Progenitor cell of endocrine pancreas (in vitro differentiated cells): ENCODE results near the gene KLK5. TPM values are rescaled to one million over a fixed set of nuclear protein-coding genes. Genes with fewer than 3 reads are reported as not detected.

Experiments used
- DNase-seq: peaks from one replicate; pipeline ENCODE4 v3.0.0; 2021; ENCODE audit warnings: low spot score; ENCODE audit not compliant: unreplicated experiment
- H3K27ac Mint-ChIP-seq: 2 replicates; pipeline ENCODE4 v1.8.0; 2021; ENCODE audit warnings: mild to moderate bottlenecking, moderate library complexity, mixed read lengths
- H3K27me3 Mint-ChIP-seq: 2 replicates; pipeline ENCODE4 v1.8.0; 2021; ENCODE audit warnings: mixed read lengths
- H3K36me3 Mint-ChIP-seq: 2 replicates; pipeline ENCODE4 v1.8.0; 2022; ENCODE audit warnings: mixed read lengths; ENCODE audit not compliant: insufficient read depth
- H3K4me1 Mint-ChIP-seq: 2 replicates; pipeline ENCODE4 v1.8.0; 2021; ENCODE audit warnings: low read depth, mixed read lengths
- H3K4me3 Mint-ChIP-seq: 2 replicates; pipeline ENCODE4 v1.8.0; 2021; ENCODE audit warnings: low read depth, mild to moderate bottlenecking, moderate library complexity, mixed read lengths
- H3K9me3 Mint-ChIP-seq: 2 replicates; pipeline ENCODE4 v1.8.0; 2021; ENCODE audit warnings: low read depth, mixed read lengths
- total RNA-seq: library from RNA; stranded (reverse); gene quantifications from 2 replicates; pipeline ENCODE4 v1.2.1, GENCODE V29; 2021
- TF ChIP-seq, protein P1 (sequence below): fragments of 200-600 bp; sonication (generic); IDR thresholded peaks from one replicate; pipeline ENCODE4 v1.5.0; 2021; ENCODE audit warnings: antibody characterized with exemption, mild to moderate bottlenecking; ENCODE audit not compliant: unreplicated experiment

Gene KLK5
- total RNA-seq, 1 donor from 2014 or later: not detected

DNA sequence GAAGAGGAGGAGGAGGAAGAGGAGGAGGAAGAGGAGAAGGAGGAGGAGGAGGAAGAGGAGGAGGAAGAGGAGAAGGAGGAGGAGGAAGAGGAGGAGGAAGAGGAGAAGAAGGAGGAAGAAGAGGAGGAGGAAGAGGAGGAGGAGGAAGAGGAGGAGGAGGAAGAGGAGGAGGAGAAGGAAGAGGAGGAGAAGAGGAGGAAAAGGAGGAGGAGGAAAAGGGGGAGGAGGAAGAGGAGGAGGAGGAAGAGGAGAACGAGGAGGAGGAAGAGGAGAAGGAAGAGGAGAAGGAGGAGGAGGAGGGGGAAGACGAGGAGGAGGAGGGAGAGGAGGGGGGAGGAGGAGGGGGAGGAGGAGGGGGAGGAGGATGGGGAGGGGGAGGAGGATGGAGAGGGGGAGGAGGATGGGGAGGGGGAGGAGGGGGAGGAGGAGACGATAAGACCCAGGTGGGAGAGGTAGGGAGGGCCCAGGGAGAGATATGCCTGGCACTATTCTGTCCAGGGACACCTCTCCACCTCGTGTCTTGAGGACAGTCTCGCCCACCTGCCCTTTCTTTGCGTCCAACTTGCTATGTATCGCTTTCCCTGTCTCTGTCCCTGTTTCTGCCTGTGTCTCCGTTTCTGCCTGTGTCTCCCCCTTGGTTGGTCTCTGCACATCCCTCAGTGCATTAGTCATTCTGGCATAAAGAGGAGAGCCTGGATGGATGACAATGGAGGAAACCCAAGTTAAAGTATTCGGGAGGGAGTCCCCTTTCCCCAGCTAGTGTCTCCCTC, 7.1 kb upstream of the KLK5 start:
- H3K9me3 Mint-ChIP-seq: no peaks in the 10 kb centered on the region
- H3K27ac Mint-ChIP-seq: no peak overlapping the region
- peaks cover 56% of the 10 kb centered on the region for H3K27me3 Mint-ChIP-seq
- TF ChIP-seq, protein P1, sequence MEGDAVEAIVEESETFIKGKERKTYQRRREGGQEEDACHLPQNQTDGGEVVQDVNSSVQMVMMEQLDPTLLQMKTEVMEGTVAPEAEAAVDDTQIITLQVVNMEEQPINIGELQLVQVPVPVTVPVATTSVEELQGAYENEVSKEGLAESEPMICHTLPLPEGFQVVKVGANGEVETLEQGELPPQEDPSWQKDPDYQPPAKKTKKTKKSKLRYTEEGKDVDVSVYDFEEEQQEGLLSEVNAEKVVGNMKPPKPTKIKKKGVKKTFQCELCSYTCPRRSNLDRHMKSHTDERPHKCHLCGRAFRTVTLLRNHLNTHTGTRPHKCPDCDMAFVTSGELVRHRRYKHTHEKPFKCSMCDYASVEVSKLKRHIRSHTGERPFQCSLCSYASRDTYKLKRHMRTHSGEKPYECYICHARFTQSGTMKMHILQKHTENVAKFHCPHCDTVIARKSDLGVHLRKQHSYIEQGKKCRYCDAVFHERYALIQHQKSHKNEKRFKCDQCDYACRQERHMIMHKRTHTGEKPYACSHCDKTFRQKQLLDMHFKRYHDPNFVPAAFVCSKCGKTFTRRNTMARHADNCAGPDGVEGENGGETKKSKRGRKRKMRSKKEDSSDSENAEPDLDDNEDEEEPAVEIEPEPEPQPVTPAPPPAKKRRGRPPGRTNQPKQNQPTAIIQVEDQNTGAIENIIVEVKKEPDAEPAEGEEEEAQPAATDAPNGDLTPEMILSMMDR: no peak
- H3K4me1 Mint-ChIP-seq: no peaks in the 10 kb centered on the region
- H3K36me3 Mint-ChIP-seq: no peaks in the 10 kb centered on the region
- no peak overlapping the region for H3K4me3 Mint-ChIP-seq
- DNase-seq: no peak

DNA sequence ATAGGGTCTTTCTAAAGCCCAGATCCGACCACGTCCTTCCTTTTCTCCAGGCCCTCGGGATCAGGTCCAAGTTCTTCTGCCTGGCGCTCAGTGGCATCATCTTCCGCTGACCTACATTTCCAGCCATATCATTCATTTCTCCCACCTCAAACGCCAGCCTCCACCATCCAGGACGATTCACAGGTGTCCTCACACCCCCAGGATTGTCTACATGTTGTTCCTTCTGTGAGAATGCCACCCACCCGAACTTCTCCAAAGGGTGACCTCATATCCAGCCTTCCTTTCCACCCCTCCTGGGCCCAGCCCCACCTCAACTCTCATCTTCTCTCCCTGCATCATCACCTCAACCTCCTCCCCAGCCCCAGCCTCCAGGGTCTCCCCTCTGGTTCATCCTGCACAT, 4.7 kb upstream of the KLK5 start:
- no peaks in the 10 kb centered on the region for H3K36me3 Mint-ChIP-seq
- H3K9me3 Mint-ChIP-seq: no peaks in the 10 kb centered on the region
- H3K4me3 Mint-ChIP-seq: no peak overlapping the region
- TF ChIP-seq, protein P1: no peak
- H3K27ac Mint-ChIP-seq: no peak overlapping the region
- H3K4me1 Mint-ChIP-seq: no peaks in the 10 kb centered on the region
- no peak for DNase-seq
- peaks cover 50% of the 10 kb centered on the region for H3K27me3 Mint-ChIP-seq

DNA sequence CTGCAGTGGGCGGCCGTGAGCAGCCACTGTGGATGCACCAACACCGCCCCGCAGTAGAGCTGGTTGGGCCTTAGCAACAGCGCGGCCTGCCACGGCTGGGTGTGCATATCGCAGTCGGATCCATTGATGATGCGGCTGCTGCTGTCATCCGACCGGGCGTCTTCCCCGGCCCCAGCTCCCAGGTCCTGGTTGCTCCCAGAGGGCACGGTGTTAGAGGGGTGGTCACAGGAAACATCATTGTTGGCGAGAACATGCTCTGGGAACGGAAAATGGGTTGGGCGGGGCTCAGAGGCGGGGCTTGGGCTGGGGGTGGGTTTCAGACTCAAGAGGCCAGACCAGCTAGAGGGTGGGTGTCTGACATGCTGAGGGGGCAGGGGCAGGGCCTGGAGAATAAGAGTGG, 3.0 kb downstream of the KLK5 start:
- no peak overlapping the region for H3K4me3 Mint-ChIP-seq
- H3K9me3 Mint-ChIP-seq: no peaks in the 10 kb centered on the region
- peaks cover 44% of the 10 kb centered on the region for H3K27me3 Mint-ChIP-seq
- H3K36me3 Mint-ChIP-seq: no peaks in the 10 kb centered on the region
- TF ChIP-seq, protein P1: no peak
- DNase-seq: no peak
- no peak overlapping the region for H3K27ac Mint-ChIP-seq
- H3K4me1 Mint-ChIP-seq: no peaks in the 10 kb centered on the region

DNA sequence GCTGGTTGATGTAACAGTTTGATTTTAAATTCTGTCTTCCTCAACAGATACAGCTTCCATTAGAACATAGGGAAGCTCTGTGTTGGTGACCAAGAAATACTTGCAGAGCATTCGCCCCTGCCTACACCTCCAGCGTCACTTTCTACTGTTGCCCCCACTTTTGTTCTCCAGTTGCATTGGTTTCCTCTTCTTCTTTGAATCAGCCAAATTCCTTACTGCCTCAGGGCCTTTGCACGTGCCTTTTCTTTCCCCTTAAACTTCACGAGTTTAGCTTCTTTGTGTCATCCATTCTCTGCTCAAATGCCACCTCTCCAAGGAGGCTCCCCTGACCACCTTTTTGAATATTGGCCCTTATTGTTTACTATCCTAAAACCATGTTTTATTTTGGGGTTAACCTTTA, 5.7 kb downstream of the KLK5 start:
- H3K27ac Mint-ChIP-seq: no peak overlapping the region
- H3K9me3 Mint-ChIP-seq: no peaks in the 10 kb centered on the region
- TF ChIP-seq, protein P1: no peak
- H3K4me1 Mint-ChIP-seq: no peaks in the 10 kb centered on the region
- DNase-seq: no peak
- H3K36me3 Mint-ChIP-seq: no peaks in the 10 kb centered on the region
- peaks cover 51% of the 10 kb centered on the region for H3K27me3 Mint-ChIP-seq
- no peak overlapping the region for H3K4me3 Mint-ChIP-seq

DNA sequence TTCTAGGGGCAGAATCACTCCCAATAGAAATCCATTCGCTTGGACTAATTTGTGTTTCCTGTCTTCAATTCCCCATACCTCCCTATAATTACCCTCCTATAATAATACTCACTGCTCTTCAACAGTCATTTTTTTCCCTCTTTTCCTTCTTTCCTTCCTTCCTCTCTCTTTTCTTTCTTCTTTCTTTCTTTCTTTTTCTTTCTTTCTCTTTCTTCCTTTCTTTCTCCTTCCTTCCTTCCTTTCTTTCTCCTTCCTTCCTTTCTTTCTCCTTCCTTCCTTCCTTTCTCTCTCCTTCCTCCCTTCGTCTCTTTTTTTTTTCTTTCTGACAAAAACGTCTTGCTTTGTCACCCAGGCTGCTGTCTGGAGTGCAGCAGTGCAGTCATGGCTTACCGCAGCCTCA, 8.0 kb downstream of the KLK5 start:
- no peak for DNase-seq
- Mint-ChIP-seq H3K27me3 (peaks cover 54% of the 10 kb centered on the region), H3K36me3 (no peaks in the 10 kb centered on the region), H3K4me3 (no peak overlapping the region), H3K9me3 (no peaks in the 10 kb centered on the region), H3K4me1 (no peaks in the 10 kb centered on the region), H3K27ac (no peak overlapping the region)
- TF ChIP-seq, protein P1: no peak
